OCI-LY7 (cell line): ENCODE data around the gene ZYG11B.

Experiments used
- EZH2phosphoT487 ChIP-seq: fragments of 200-600 bp; sonication (generic); IDR thresholded peaks from 2 replicates; pipeline ENCODE4 v1.6.1; 2018; ENCODE audit warnings: low read depth, borderline replicate concordance, mild to moderate bottlenecking, mixed run types, antibody characterized with exemption, low read length, moderate library complexity, mixed read lengths
- TF ChIP-seq, protein P1 (sequence below): fragments of 200-600 bp; sonication (generic); conservative IDR thresholded peaks from 2 replicates; pipeline ENCODE4 v1.5.1; 2014; ENCODE audit warnings: mild to moderate bottlenecking, antibody characterized with exemption, low read length, moderate library complexity, mixed read lengths

DNA sequence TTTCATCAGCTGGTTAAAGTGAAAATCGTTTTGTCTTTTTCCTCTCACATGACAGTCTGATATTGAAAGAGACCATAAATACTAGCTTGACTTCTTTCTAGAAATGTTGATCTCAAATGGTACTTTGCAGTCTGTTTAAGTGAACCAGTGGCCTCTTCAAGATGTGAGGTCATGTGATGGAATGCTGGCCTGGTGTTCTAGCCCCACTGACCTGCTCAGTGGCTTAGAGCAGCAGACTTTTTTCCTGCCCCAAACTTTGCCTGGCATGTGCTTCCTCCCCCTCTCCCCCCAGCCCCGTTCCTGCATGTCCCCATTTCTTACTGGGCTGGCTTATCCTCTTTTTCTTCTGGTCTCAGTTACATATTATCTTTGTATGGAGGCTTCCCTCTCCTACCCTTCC is 150.6 kb downstream of the ZYG11B start:
- TF ChIP-seq, protein P1, sequence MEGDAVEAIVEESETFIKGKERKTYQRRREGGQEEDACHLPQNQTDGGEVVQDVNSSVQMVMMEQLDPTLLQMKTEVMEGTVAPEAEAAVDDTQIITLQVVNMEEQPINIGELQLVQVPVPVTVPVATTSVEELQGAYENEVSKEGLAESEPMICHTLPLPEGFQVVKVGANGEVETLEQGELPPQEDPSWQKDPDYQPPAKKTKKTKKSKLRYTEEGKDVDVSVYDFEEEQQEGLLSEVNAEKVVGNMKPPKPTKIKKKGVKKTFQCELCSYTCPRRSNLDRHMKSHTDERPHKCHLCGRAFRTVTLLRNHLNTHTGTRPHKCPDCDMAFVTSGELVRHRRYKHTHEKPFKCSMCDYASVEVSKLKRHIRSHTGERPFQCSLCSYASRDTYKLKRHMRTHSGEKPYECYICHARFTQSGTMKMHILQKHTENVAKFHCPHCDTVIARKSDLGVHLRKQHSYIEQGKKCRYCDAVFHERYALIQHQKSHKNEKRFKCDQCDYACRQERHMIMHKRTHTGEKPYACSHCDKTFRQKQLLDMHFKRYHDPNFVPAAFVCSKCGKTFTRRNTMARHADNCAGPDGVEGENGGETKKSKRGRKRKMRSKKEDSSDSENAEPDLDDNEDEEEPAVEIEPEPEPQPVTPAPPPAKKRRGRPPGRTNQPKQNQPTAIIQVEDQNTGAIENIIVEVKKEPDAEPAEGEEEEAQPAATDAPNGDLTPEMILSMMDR, result no peak
- no peak for TF ChIP-seq EZH2phosphoT487
